ENCODE measurements around the gene EDA2R. TPM values are rescaled to one million over a fixed set of nuclear protein-coding genes. Genes with fewer than 3 reads are reported as not detected.

Gene EDA2R
- total RNA-seq, 1 experiment from 2014 or later, result 11.9 TPM

GRCh38 chrX:66553973-66554372, 84.9 kb downstream of the EDA2R start (continued):
- no peak for TF ChIP-seq ZNF396 (CRISPR knock-in tag; IDR thresholded peaks at IDR 0.05; ENCODE audit: borderline replicate concordance)
- no peak for TF ChIP-seq NR3C1 (CRISPR knock-in tag; conservative IDR thresholded peaks at IDR 0.05; ENCODE audit: low read depth)

DNA sequence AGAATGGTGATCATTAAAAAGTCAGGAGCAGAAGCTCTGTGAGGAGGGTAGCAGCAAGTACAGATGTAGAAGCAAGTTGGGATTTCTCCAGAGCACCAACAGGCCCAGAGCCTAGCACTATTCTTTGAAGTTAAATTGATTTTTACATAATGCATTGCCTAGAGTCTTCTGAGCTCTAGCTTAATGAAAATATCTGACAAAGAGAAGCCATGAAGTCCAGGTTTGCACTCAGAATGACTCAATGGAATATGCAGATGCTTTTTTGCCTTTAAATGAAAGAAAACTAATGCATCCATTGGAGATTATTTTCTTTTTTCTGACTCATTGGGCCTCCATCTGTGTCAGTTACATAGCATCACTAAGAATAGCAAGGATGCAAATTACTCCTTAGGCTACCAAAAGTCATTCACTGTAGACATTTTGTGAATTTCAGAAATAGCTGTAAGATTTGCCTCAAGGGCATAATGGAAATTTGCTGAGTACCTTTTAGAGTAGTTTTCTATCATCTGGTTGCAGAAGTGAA, 91.0 kb downstream of the EDA2R start:
- CTCF ChIA-PET, result no interaction called here
- Mint-ChIP-seq H3K4me1 (no peaks in the 10 kb centered on the region), H3K27ac (no peak overlapping the region), H3K36me3 (no peaks in the 10 kb centered on the region), H3K9me3 (0 out of 2 replicates have a peak, but pooled peaks cover 6% of the 10 kb centered on the region), H3K4me3 (no peak overlapping the region), H3K27me3 (ENCODE audit: low read depth) (no peaks in the 10 kb centered on the region)
- TF ChIP-seq CBFB (CRISPR knock-in tag; IDR thresholded peaks at IDR 0.05; ENCODE audit: low read depth) (no peak), E2F1 (CRISPR knock-in tag; IDR thresholded peaks at IDR 0.05) (no peak), ZNF423 (CRISPR knock-in tag; IDR thresholded peaks at IDR 0.05) (no peak), NR3C1 (CRISPR knock-in tag; conservative IDR thresholded peaks at IDR 0.05; ENCODE audit: low read depth) (no peak), ZNF317 (CRISPR knock-in tag; IDR thresholded peaks at IDR 0.05; ENCODE audit: borderline replicate concordance, low read depth) (no peak), E2F5 (CRISPR knock-in tag; IDR thresholded peaks at IDR 0.05) (no peak), ZNF396 (CRISPR knock-in tag; IDR thresholded peaks at IDR 0.05; ENCODE audit: borderline replicate concordance) (no peak), NFYB (CRISPR knock-in tag; conservative IDR thresholded peaks at IDR 0.05; ENCODE audit: low read depth) (no peak), NR1H2 (CRISPR knock-in tag; IDR thresholded peaks at IDR 0.05) (no peak), IRF2 (CRISPR knock-in tag; IDR thresholded peaks at IDR 0.05; ENCODE audit: borderline replicate concordance, low read depth) (no peak), EMX1 (CRISPR knock-in tag; IDR thresholded peaks at IDR 0.05) (no peak), E2F4 (CRISPR knock-in tag; IDR thresholded peaks at IDR 0.05; ENCODE audit: borderline replicate concordance, low read depth) (no peak), OVOL2 (CRISPR knock-in tag; IDR thresholded peaks at IDR 0.05; ENCODE audit: borderline replicate concordance) (no peak), ZNF121 (CRISPR knock-in tag; IDR thresholded peaks at IDR 0.05) (no peak), ZNF138 (CRISPR knock-in tag; conservative IDR thresholded peaks at IDR 0.05) (no peak)
- TF ChIP-seq, protein P1, sequence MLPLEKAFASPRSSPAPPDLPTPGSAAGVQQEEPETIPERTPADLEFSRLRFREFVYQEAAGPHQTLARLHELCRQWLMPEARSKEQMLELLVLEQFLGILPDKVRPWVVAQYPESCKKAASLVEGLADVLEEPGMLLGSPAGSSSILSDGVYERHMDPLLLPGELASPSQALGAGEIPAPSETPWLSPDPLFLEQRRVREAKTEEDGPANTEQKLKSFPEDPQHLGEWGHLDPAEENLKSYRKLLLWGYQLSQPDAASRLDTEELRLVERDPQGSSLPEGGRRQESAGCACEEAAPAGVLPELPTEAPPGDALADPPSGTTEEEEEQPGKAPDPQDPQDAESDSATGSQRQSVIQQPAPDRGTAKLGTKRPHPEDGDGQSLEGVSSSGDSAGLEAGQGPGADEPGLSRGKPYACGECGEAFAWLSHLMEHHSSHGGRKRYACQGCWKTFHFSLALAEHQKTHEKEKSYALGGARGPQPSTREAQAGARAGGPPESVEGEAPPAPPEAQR (CRISPR knock-in tag; IDR thresholded peaks at IDR 0.05), result no peak
- TF ChIP-seq, protein P2, sequence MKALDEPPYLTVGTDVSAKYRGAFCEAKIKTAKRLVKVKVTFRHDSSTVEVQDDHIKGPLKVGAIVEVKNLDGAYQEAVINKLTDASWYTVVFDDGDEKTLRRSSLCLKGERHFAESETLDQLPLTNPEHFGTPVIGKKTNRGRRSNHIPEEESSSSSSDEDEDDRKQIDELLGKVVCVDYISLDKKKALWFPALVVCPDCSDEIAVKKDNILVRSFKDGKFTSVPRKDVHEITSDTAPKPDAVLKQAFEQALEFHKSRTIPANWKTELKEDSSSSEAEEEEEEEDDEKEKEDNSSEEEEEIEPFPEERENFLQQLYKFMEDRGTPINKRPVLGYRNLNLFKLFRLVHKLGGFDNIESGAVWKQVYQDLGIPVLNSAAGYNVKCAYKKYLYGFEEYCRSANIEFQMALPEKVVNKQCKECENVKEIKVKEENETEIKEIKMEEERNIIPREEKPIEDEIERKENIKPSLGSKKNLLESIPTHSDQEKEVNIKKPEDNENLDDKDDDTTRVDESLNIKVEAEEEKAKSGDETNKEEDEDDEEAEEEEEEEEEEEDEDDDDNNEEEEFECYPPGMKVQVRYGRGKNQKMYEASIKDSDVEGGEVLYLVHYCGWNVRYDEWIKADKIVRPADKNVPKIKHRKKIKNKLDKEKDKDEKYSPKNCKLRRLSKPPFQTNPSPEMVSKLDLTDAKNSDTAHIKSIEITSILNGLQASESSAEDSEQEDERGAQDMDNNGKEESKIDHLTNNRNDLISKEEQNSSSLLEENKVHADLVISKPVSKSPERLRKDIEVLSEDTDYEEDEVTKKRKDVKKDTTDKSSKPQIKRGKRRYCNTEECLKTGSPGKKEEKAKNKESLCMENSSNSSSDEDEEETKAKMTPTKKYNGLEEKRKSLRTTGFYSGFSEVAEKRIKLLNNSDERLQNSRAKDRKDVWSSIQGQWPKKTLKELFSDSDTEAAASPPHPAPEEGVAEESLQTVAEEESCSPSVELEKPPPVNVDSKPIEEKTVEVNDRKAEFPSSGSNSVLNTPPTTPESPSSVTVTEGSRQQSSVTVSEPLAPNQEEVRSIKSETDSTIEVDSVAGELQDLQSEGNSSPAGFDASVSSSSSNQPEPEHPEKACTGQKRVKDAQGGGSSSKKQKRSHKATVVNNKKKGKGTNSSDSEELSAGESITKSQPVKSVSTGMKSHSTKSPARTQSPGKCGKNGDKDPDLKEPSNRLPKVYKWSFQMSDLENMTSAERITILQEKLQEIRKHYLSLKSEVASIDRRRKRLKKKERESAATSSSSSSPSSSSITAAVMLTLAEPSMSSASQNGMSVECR (CRISPR knock-in tag; IDR thresholded peaks at IDR 0.05; ENCODE audit: borderline replicate concordance), result no peak
- TF ChIP-seq, protein P3, sequence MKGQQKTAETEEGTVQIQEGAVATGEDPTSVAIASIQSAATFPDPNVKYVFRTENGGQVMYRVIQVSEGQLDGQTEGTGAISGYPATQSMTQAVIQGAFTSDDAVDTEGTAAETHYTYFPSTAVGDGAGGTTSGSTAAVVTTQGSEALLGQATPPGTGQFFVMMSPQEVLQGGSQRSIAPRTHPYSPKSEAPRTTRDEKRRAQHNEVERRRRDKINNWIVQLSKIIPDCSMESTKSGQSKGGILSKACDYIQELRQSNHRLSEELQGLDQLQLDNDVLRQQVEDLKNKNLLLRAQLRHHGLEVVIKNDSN (CRISPR knock-in tag; IDR thresholded peaks at IDR 0.05), result no peak
- TF ChIP-seq, protein P4, sequence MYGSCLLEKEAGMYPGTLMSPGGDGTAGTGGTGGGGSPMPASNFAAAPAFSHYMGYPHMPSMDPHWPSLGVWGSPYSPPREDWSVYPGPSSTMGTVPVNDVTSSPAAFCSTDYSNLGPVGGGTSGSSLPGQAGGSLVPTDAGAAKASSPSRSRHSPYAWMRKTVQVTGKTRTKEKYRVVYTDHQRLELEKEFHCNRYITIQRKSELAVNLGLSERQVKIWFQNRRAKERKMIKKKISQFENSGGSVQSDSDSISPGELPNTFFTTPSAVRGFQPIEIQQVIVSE (CRISPR knock-in tag; IDR thresholded peaks at IDR 0.05; ENCODE audit: borderline replicate concordance), result no peak
- POLR2A ChIA-PET, result no interaction called here
- DNase-seq (ENCODE audit: low spot score) (no peak), ATAC-seq (no peak)
